Lower leg skin (tissue), 3 donors: Measurements from ENCODE around the gene DCDC2.

Experiments
- CTCF ChIP-seq, 3 donors: fragments of 450-650 bp; IDR thresholded peaks; one replicate each; pipeline ENCODE4 v1.5.1; 2016; ENCODE audit warnings: antibody characterized with exemption in 3 of 3, mild to moderate bottlenecking in 3 of 3, moderate library complexity in 2 of 3
- POLR2A ChIP-seq, 2 donors: fragments of 450-650 bp; IDR thresholded peaks; one replicate each; pipeline ENCODE4 v1.6.1; 2016 to 2017; ENCODE audit warnings: antibody characterized with exemption in 2 of 2, mild to moderate bottlenecking in 1 of 2, moderate library complexity in 1 of 2

GRCh38 chr6:24207413-24207812 lies 150.4 kb downstream of the DCDC2 start:
- TF ChIP-seq POLR2A (IDR thresholded peaks at IDR 0.05) (no peak), CTCF (IDR thresholded peaks at IDR 0.05) (no peak)
